GM19351 (cell line): ENCODE data around the gene UGCG.
"Not testable (repeated sequence)": the region's sequence is repeated elsewhere in the genome, so short reads cannot be mapped to it uniquely, and the experiment has no call there.

Experiments
- ATAC-seq: cut with Tn5 transposase; IDR thresholded peaks from one replicate; pipeline ENCODE4 v1.9.1; 2021; ENCODE audit warnings: mild to moderate bottlenecking, moderate library complexity; ENCODE audit not compliant: unreplicated experiment

The UGCG gene

GRCh38 chr9:111890334-111890733, 6.3 kb upstream of the UGCG start:
- ATAC-seq: no peak

- not testable (repeated sequence) for ATAC-seq
Observed at GRCh38 chr9:111890867-111891266, 5.7 kb upstream of the UGCG start.

GRCh38 chr9:111891910-111892499, 4.6 kb upstream of the UGCG start:
- no peak for ATAC-seq

GRCh38 chr9:111896942-111897600, 457 bp downstream of the UGCG start:
- ATAC-seq: peak; percentile 36

GRCh38 chr9:111897601-111898137, 1.1 kb downstream of the UGCG start:
- ATAC-seq: peak; percentile 50

GRCh38 chr9:111898331-111899096, 1.9 kb downstream of the UGCG start:
- no peak for ATAC-seq

GRCh38 chr9:111900151-111900857, 3.7 kb downstream of the UGCG start:
- no peak for ATAC-seq

- ATAC-seq: no peak
Observed at GRCh38 chr9:111900858-111901612, 4.4 kb downstream of the UGCG start.

- no peak for ATAC-seq
Observed at GRCh38 chr9:111902391-111903139, 6.0 kb downstream of the UGCG start.

- not testable (repeated sequence) for ATAC-seq
Observed at GRCh38 chr9:111903535-111903934, 6.9 kb downstream of the UGCG start.

GRCh38 chr9:111904026-111904425, 7.4 kb downstream of the UGCG start:
- ATAC-seq: no peak

- no peak for ATAC-seq
Observed at GRCh38 chr9:111904891-111905291, 8.3 kb downstream of the UGCG start.

GRCh38 chr9:111907147-111907546, 10.5 kb downstream of the UGCG start:
- ATAC-seq: no peak

- ATAC-seq: peak; percentile 45
Observed at GRCh38 chr9:111909444-111909843, 12.8 kb downstream of the UGCG start.

GRCh38 chr9:111910428-111910827, 13.8 kb downstream of the UGCG start:
- no peak for ATAC-seq

GRCh38 chr9:111913159-111913558, 16.5 kb downstream of the UGCG start:
- no peak for ATAC-seq

GRCh38 chr9:111914749-111915424, 18.3 kb downstream of the UGCG start:
- ATAC-seq: no peak

GRCh38 chr9:111915425-111915758, 18.8 kb downstream of the UGCG start:
- ATAC-seq: no peak

GRCh38 chr9:111916234-111916645, 19.6 kb downstream of the UGCG start:
- peak; percentile 66 for ATAC-seq
